DMS114 treated with DMSO at 0.1 percent for 48 hours (cell line): ENCODE measurements around the gene SGMS1.

Experiments used
- DNase-seq: peaks from one replicate; lab custom pipeline; 2025; ENCODE audit not compliant: unreplicated experiment; lab: John Stamatoyannopoulos, UW

SGMS1 gene

GRCh38 chr10:50316695-50317648 lies 306.8 kb downstream of the SGMS1 start:
- no peak for DNase-seq

DNA sequence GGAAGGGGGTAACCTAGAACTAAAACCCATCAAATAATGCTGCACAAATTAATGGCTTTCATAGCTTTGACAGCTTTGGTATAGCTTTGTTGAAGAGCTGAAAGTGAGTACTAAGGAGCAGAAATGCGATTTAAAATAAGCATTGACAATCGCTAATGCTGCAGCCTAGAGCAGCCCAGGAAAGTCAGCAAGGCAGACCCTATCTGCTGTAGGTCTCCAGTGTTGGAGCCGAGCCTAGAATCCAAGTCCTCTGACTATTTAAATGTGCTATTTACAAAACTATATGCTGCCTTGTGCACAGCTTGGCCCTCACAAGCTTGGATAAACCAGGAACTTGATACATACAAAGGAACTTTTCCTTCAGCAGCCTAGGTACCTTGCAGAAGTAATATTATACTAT lies 307.6 kb downstream of the SGMS1 start:
- no peak for DNase-seq

GRCh38 chr10:50315424-50315823 lies 308.3 kb downstream of the SGMS1 start:
- DNase-seq: no peak

GRCh38 chr10:50314169-50315071 lies 309.3 kb downstream of the SGMS1 start:
- DNase-seq: no peak

GRCh38 chr10:50312464-50313437 lies 311.0 kb downstream of the SGMS1 start:
- no peak for DNase-seq

DNA sequence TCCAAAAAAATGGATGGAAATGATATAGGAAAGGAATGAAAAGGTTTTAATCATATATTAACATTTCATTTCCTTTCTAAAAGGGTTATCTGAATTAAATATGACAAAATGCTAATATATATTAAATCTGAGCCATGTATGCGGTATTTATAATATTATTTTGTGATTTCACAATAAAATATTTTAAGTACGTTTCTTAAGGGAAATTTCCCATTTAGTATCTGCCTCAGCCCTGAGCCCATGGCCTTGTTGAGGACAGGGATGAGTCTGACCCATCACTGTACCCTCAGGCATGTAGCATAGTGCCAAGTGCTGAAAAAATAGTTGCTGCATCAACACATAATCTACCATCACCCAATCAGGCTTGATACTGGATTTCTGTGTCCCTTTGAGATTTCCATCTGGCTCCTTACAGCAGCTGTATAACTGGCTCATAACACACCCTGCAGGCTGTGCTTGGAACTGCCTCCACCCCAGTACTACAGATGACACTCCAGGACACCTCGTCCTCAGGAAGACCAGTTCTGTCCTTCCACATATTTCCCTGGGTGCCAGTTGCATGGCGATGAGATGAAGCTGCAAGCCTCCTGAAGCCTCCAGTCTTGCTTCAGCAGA lies 313.1 kb downstream of the SGMS1 start:
- no peak for DNase-seq

DNA sequence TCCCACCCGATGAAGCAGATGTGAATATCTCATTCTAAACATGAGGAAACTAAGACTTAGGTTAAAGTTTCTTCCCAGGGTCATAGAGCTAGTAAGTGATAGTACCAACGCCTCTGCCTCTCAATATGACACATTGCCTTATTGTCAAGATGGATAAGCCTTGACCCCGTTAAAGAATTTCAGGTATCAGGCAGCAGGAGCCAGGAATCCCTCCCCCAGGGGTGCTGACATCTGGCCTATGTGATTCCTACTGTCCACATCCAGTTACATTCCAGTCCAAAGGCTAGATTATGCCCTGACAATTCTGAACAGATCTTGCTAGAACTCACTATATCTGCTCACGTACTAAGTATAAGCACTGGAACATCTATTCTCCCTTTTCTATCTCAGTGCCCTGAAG lies 314.4 kb downstream of the SGMS1 start:
- no peak for DNase-seq

DNA sequence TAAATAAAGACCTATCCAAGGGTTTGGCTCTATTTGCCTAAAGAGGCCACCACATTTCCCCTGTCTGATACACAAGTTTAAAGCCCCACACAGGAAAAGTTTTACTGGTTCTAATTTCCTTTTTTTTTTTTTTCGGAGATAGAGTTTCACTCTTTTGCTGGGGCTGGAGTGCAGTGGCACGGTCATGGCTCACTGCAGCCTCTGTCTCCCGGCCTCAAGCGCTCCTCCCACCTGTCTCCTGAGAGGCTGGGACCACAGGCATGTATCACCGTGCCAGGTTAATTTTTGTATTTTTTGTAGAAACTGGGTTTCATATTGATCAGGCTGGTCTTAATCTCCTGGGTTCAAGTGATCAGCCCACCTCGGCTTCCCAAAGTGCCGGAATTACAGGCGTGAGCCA lies 319.1 kb downstream of the SGMS1 start:
- no peak for DNase-seq

DNA sequence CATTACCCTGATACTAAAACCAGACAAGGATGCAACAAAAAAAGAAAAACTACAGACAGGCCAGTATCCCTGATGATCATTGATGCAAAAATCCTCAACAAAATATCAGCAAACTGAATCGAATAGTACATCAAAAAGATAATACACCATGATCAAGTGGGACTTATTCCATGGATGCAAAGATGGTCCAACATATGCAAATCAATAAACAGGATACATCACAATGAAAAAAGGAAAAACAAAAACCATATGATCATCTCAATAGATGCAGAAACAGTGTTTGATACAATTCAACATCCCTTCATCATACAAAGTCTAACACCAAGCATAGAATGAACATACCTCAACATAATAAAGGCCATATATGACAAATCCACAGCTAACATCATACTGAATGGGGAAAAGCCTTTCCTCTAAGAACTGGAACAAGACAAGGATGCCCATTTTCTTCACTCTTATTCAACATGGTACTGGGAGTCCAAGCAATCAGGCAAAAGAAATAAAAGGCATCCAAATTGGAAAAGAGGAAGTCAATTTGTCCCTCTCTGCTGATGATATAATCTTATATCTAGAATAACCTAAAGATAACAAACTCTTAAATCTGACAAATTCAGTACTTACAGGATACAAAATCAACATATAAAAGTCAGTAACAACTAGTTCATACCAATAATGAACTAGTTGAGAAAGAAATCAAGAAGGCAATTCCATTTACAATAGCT lies 323.6 kb downstream of the SGMS1 start:
- DNase-seq: no peak

- DNase-seq: no peak
Measured at GRCh38 chr10:50295367-50295766, 328.4 kb downstream of the SGMS1 start.

DNA sequence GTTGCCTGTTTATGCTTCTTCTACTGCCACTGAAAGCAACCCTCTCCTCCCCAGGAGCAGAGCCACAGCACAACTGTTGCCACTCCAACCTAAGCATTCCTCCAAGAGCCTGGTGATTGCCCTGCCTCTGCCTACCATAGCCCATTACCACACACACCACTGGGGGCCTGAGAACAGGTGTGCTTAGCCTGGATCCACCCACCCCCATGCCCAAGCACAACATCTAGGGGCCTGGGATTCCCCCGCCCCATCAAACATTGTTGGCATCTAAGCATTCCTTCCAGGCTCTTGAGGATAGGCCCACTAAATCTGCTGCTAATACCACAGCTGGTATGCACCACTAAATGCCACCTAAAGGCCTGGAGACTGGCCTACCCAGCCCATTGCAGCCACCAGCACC lies 329.2 kb downstream of the SGMS1 start:
- DNase-seq: no peak

GRCh38 chr10:50293513-50294313 lies 330.0 kb downstream of the SGMS1 start:
- DNase-seq: no peak

DNA sequence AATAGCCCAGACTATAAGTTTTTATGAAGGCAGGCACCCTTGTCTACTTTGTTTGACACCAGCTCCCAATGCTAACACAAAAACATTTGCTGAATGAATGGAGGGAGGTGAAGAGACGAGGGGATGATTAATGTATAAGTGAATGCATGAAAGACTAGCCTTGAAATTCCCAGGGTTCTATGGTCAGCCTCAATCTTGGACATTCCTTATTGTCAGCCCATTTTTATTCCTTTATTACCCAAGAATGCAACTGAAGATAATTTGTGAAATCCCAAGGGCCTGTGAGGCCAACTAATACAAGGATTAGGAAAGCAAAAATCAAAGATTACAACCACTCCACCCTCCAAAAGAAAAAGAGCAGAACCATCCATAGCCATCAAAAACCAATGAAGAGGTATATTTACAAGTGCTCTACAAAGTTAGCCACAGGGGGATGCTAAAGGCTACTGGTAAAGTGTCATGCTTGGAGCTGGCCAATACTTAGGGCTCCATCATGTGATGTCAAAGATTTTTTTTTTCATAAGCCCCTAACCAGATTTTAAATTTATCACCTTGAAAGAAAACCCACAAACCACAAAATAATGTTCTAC lies 332.4 kb downstream of the SGMS1 start:
- DNase-seq: no peak

- no peak for DNase-seq
Measured at GRCh38 chr10:50289196-50289595, 334.6 kb downstream of the SGMS1 start.

DNA sequence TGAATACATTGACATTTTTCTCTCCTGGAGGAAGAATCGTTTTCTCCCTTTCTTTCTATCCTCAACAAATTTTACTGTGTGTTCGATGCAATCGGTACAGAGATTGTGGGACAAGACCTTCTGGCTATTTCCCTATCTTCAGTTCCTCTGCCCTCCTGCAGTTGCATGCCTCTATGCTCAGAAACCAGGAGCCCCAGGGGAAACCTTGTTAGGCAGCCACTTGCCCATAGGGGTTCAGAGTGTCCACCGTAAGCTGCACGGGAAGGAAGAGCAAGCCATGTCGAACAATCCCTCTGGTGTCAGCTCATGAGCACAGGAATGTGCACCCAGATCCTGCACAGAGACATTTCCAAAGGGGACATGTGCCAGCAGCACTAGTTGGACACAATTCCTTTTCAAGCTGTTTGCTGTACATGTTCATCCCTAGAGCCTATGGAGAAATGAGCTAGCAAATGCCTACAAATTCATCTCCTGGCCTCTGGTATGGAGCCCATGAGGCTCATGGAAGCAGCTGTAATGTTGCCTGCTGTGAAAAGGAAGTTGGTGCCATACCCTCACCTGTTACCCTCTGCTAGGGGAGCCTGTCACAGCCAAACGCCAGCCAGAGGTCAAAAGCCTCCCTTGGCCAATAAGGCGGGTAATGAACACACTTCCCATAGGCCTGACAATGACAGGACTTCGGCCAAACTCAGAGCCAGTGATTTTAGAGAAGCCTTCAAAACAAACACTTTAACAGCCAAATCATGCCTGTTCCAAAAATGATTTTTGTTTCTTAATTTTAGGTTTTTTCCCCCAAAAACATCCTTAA lies 336.6 kb downstream of the SGMS1 start:
- no peak for DNase-seq

- DNase-seq: no peak
Measured at GRCh38 chr10:50286517-50286916, 337.2 kb downstream of the SGMS1 start.

DNA sequence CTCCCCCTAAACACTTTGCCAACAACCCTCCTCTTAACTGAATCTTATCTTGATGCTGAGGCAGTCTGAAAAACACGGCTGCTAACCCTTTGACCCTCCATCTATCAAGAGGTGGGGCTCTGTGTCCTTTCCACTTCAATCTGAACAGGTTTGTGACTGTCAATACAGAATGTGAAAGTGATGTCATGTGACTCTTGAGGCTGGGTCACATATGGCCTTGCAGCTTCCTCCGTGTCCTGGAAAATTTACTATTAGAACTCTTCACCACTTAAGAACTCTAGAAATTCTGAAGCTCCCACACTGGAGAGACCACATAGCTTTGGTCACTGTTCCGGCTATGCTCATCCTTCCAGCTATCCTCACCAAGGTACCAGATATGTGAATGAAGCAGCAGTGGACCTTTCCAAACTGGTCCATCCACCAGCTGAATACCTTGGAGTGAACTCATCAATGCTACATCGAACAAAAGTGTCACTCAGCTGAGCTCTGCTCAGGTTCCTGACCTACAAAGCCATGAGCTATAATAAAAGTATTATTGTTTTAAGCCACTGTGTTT lies 341.7 kb downstream of the SGMS1 start:
- no peak for DNase-seq
